Mesodermal cell (in vitro differentiated cells): ENCODE data around the gene BOD1L1.

ENCODE experiments used
- H3K27ac ChIP-seq: 2 replicates; pipeline ENCODE4 v1.7.0; 2013; ENCODE audit warnings: mild to moderate bottlenecking, low read depth, low read length, moderate library complexity; ENCODE audit not compliant: severe bottlenecking
- H3K36me3 ChIP-seq: 2 replicates; pipeline ENCODE4 v1.7.1; 2013; ENCODE audit warnings: mild to moderate bottlenecking, low read length, moderate library complexity; ENCODE audit not compliant: control insufficient read depth, insufficient read depth
- H3K4me1 ChIP-seq: one replicate; pipeline ENCODE4 v1.7.1; 2013; ENCODE audit warnings: mild to moderate bottlenecking, low read length; ENCODE audit not compliant: insufficient read depth, control insufficient read depth, poor library complexity, severe bottlenecking
- H3K4me3 ChIP-seq: 2 replicates; pipeline ENCODE4 v1.7.0; 2013; ENCODE audit warnings: low read length, control low read depth, mild to moderate bottlenecking; ENCODE audit not compliant: insufficient read depth, poor library complexity, severe bottlenecking; ENCODE audit errors: extremely low read depth
- H3K9me3 ChIP-seq: 2 replicates; pipeline ENCODE4 v1.7.1; 2013; ENCODE audit warnings: mild to moderate bottlenecking, low read length, moderate library complexity; ENCODE audit not compliant: control insufficient read depth
- WGBS, 2 experiments: methylation state at CpG; one replicate each; pipeline ENCODE4 v1.1.5; 2013; ENCODE audit warnings: missing lambda C conversion rate in 2 of 2; ENCODE audit not compliant: insufficient coverage in 2 of 2; 5-methylcytosine and 5-hydroxymethylcytosine counted together

The BOD1L1 gene

GRCh38 chr4:13539047-13539618 lies 88.4 kb downstream of the BOD1L1 start:
- H3K9me3 ChIP-seq, result no peaks in the 10 kb centered on the region
- H3K27ac ChIP-seq, result no peak overlapping the region
- no peak overlapping the region for H3K4me3 ChIP-seq
- WGBS, 2 experiments, result 62 to 63% methylated on average over 12 to 19 of the region's 23 CpGs
- H3K4me1 ChIP-seq, result peaks cover 24% of the 10 kb centered on the region
- H3K36me3 ChIP-seq, result peaks cover 22% of the 10 kb centered on the region

- 54 to 65% methylated on average over 12 to 13 of the region's 16 CpGs for WGBS, 2 experiments
- Histone ChIP-seq H3K27ac (no peak overlapping the region), H3K9me3 (no peaks in the 10 kb centered on the region), H3K4me3 (no peak overlapping the region), H3K4me1 (peaks cover 27% of the 10 kb centered on the region), H3K36me3 (peaks cover 22% of the 10 kb centered on the region)
These were observed 89.0 kb downstream of the BOD1L1 start for GRCh38 chr4:13538427-13538973.

- no peak overlapping the region for H3K4me3 ChIP-seq
- no peaks in the 10 kb centered on the region for H3K9me3 ChIP-seq
- H3K4me1 ChIP-seq, result peaks cover 27% of the 10 kb centered on the region
- WGBS, 2 experiments, result 52 to 72% methylated on average over 8 of the region's 10 CpGs
- peaks cover 22% of the 10 kb centered on the region for H3K36me3 ChIP-seq
- H3K27ac ChIP-seq, result no peak overlapping the region
These were observed 89.7 kb downstream of the BOD1L1 start for GRCh38 chr4:13537832-13538177.

- peaks cover 24% of the 10 kb centered on the region for H3K4me1 ChIP-seq
- H3K27ac ChIP-seq, result no peak overlapping the region
- no peak overlapping the region for H3K4me3 ChIP-seq
- 55 to 67% methylated on average over 21 to 28 of the region's 34 CpGs for whole genome bisulfite sequencing, 2 experiments
- H3K36me3 ChIP-seq, result peaks cover 22% of the 10 kb centered on the region
- no peaks in the 10 kb centered on the region for H3K9me3 ChIP-seq
These were observed 90.3 kb downstream of the BOD1L1 start for GRCh38 chr4:13537011-13537831.

- no peak overlapping the region for H3K4me3 ChIP-seq
These were observed 90.9 kb downstream of the BOD1L1 start for GRCh38 chr4:13536607-13537006.

GRCh38 chr4:13535708-13536361 lies 91.7 kb downstream of the BOD1L1 start:
- Histone ChIP-seq H3K36me3 (peaks cover 11% of the 10 kb centered on the region), H3K4me1 (peaks cover 21% of the 10 kb centered on the region), H3K27ac (no peak overlapping the region), H3K4me3 (no peak overlapping the region), H3K9me3 (no peaks in the 10 kb centered on the region)
- WGBS, 2 experiments, result 39 to 40% methylated on average over 35 to 37 of the region's 39 CpGs

More at GRCh38 chr4:13536607-13537006, 90.9 kb downstream of the BOD1L1 start:
- peaks cover 20% of the 10 kb centered on the region for H3K4me1 ChIP-seq
- WGBS, 2 experiments, result 65 to 66% methylated on average over 3 of the region's 6 CpGs
- no peak overlapping the region for H3K27ac ChIP-seq
- no peaks in the 10 kb centered on the region for H3K9me3 ChIP-seq
- peaks cover 19% of the 10 kb centered on the region for H3K36me3 ChIP-seq

- peaks cover 21% of the 10 kb centered on the region for H3K4me1 ChIP-seq
- peaks cover 4% of the 10 kb centered on the region for H3K36me3 ChIP-seq
- H3K4me3 ChIP-seq, result no peak overlapping the region
- no peaks in the 10 kb centered on the region for H3K9me3 ChIP-seq
- no peak overlapping the region for H3K27ac ChIP-seq
- WGBS, 2 experiments, result 26 to 74% methylated on average over 3 to 12 of the region's 18 CpGs
These were observed 92.4 kb downstream of the BOD1L1 start for GRCh38 chr4:13535118-13535517.

GRCh38 chr4:13534344-13535063 lies 93.0 kb downstream of the BOD1L1 start:
- no peak overlapping the region for H3K4me3 ChIP-seq
- H3K36me3 ChIP-seq, result no peaks in the 10 kb centered on the region
- no peaks in the 10 kb centered on the region for H3K9me3 ChIP-seq
- 46 to 51% methylated on average over 28 to 29 of the region's 32 CpGs for WGBS, 2 experiments
- H3K27ac ChIP-seq, result no peak overlapping the region
- H3K4me1 ChIP-seq, result peaks cover 19% of the 10 kb centered on the region

- Histone ChIP-seq H3K9me3 (no peaks in the 10 kb centered on the region), H3K27ac (no peak overlapping the region), H3K36me3 (no peaks in the 10 kb centered on the region), H3K4me1 (peaks cover 19% of the 10 kb centered on the region), H3K4me3 (no peak overlapping the region)
- WGBS, 2 experiments, result 81 to 89% methylated on average over 12 to 13 of the region's 13 CpGs
These were observed 93.7 kb downstream of the BOD1L1 start for GRCh38 chr4:13533670-13534343.

GRCh38 chr4:13531625-13531998 lies 95.9 kb downstream of the BOD1L1 start:
- no peak overlapping the region for H3K4me3 ChIP-seq
- WGBS, 2 experiments, result 74 to 82% methylated on average over 3 to 5 of the region's 8 CpGs

More at GRCh38 chr4:13531625-13531998, 95.9 kb downstream of the BOD1L1 start:
- Histone ChIP-seq H3K4me1 (peaks cover 19% of the 10 kb centered on the region), H3K9me3 (no peaks in the 10 kb centered on the region), H3K27ac (no peak overlapping the region), H3K36me3 (no peaks in the 10 kb centered on the region)
